Upper lobe of left lung (tissue), 6 donors: ENCODE results near the gene PCDHGC5. TPM values are rescaled to one million over a fixed set of nuclear protein-coding genes. Genes with fewer than 3 reads are reported as not detected.

Experiments
- ATAC-seq, 2 donors: fragments of 200-7000 bp; cut with Tn5 transposase; one replicate each; pipeline ENCODE4 v1.9.1; 2022; ENCODE audit warnings: mild to moderate bottlenecking in 2 of 2, moderate library complexity in 2 of 2; ENCODE audit not compliant: low FRiP score in 2 of 2
- DNase-seq, 2 donors: peaks; one replicate each; pipeline ENCODE4 v3.0.0-alpha.2; 2019 to 2020
- H3K27ac ChIP-seq, 4 donors: fragments of 200-600 bp; sonication (generic); one replicate each; pipeline ENCODE4 v1.5.1; 2016 to 2019
- H3K27me3 ChIP-seq, 4 donors: fragments of 200-600 bp; sonication (generic); one replicate each; pipeline ENCODE4 v1.5.1; 2017 to 2019
- H3K36me3 ChIP-seq, 4 donors: fragments of 200-600 bp; sonication (generic); one replicate each; pipeline ENCODE4 v1.5.1; 2016 to 2019
- H3K4me1 ChIP-seq, 4 donors: fragments of 200-600 bp; sonication (generic); one replicate each; pipeline ENCODE4 v1.5.1; 2018 to 2019
- H3K4me3 ChIP-seq, 4 donors: fragments of 200-600 bp; sonication (generic); one replicate each; pipeline ENCODE4 v1.5.1; 2017 to 2019; ENCODE audit warnings: mild to moderate bottlenecking in 2 of 4, moderate library complexity in 1 of 4
- H3K9me3 ChIP-seq, 4 donors: fragments of 200-600 bp; sonication (generic); one replicate each; pipeline ENCODE4 v1.5.1; 2018 to 2019
- EP300 ChIP-seq, 4 donors: sonication (generic); formaldehyde crosslinking; IDR thresholded peaks; one replicate each; pipeline ENCODE4 v1.5.1; 2017; ENCODE audit warnings: antibody characterized with exemption in 4 of 4, control low read depth in 2 of 4
- POLR2A ChIP-seq, 4 donors: fragments of 450-650 bp; IDR thresholded peaks; one replicate each; pipeline ENCODE4 v1.5.1; 2016 to 2017; ENCODE audit warnings: antibody characterized with exemption in 4 of 4, mild to moderate bottlenecking in 2 of 4
- POLR2AphosphoS5 ChIP-seq, 2 donors: sonication (generic); formaldehyde crosslinking; IDR thresholded peaks; one replicate each; pipeline ENCODE4 v1.5.1; 2017; ENCODE audit warnings: antibody characterized with exemption in 2 of 2
- WGBS, 2 donors: methylation state at CpG; one replicate each; pipeline ENCODE4 v1.1.5; 2017 to 2018; 5-methylcytosine and 5-hydroxymethylcytosine counted together
- total RNA-seq, 6 donors: library from RNA; depleted of rRNA in 4 of 6; stranded (reverse); fragments of >200 nt in 4 of 6; gene quantifications; one replicate each; pipeline versions ENCODE4 v1.1.0 to v1.2.1, GENCODE V29; 2016 to 2021
- TF ChIP-seq, protein P1 (sequence below), 6 experiments: fragments of 450-650 bp in 4 of 6; fragments of 200-600 bp in 2 of 6; sonication (generic) in 2 of 6; IDR thresholded peaks; one replicate each; pipeline ENCODE4 v1.5.1; 2016 to 2019; ENCODE audit warnings: antibody characterized with exemption in 6 of 6
- donor health status: DM: no; HTN: no; CAD: no; lungs with moderate emphysema.
- donor health status: DM: no; HTN: yes; CAD: no; lungs with severe emphysema.

The PCDHGC5 gene
- total RNA-seq, result 10 to 100 TPM in 1 of 6 donors, 1 to 10 TPM in 3, under 1 TPM in 2; 0.61 to 11.5 (median 1.4) TPM

DNA sequence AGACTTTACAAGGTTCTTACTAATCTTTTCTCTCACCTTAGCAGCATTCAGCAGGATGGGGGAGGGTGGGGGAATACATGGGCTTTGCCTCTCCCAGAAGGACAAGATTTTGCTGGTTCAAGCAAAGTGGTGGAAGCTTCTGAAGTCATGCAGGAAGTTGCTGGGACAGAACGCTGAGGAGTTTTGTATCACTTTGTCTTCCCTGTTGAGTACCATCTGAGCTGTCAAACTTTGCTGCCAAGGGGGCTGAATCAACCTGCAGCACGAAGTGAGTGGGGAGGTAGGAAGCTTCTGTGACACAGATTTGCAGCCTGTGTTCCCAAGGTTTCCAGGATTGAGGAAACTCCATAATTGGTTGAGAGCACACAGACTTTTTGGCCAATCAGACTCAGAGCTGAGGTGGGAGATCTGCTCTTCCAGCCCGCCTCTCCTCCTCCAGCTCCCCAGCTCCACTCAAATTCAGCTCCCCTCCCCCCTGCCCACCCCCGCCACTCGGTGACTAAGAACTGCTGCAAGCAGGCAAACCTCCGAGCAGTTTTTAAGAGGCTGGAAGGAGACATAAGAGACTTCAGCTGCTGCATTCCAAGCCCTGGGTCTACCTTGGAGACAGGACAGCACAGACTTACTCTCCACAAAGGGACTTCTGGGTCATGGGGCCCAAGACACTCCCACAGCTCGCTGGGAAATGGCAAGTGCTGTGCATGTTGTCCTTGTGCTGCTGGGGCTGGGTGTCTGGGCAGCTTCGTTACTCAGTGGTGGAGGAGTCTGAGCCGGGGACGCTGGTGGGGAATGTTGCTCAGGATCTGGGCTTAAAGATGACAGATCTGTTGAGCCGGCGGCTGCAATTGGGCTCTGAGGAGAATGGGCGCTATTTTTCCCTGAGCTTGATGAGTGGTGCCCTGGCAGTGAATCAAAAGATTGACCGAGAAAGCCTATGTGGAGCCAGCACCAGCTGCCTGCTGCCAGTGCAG, at the start of gene PCDHGC5:
Gene PCDHGC5, plus strand, starts transcription at position 491 of the 971 bp plus-strand sequence. Its CDS starts 160 bp downstream, at position 651.
- Histone ChIP-seq H3K36me3 (peaks cover 0 to 36% (median 6%) of the 10 kb centered on the region in 4 donors), H3K4me3 (no peak within 1 kb of the TSS), H3K9me3 (no peaks in the 10 kb centered on the region), H3K4me1 (peaks cover 18 to 41% (median 32%) of the 10 kb centered on the region in 4 donors), H3K27me3 (peaks cover 0 to 17% (median 4%) of the 10 kb centered on the region in 4 donors), H3K27ac (no peak within 1 kb of the TSS)
- TF ChIP-seq, protein P1, sequence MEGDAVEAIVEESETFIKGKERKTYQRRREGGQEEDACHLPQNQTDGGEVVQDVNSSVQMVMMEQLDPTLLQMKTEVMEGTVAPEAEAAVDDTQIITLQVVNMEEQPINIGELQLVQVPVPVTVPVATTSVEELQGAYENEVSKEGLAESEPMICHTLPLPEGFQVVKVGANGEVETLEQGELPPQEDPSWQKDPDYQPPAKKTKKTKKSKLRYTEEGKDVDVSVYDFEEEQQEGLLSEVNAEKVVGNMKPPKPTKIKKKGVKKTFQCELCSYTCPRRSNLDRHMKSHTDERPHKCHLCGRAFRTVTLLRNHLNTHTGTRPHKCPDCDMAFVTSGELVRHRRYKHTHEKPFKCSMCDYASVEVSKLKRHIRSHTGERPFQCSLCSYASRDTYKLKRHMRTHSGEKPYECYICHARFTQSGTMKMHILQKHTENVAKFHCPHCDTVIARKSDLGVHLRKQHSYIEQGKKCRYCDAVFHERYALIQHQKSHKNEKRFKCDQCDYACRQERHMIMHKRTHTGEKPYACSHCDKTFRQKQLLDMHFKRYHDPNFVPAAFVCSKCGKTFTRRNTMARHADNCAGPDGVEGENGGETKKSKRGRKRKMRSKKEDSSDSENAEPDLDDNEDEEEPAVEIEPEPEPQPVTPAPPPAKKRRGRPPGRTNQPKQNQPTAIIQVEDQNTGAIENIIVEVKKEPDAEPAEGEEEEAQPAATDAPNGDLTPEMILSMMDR (IDR thresholded peaks at IDR 0.05), result no peak
- no peak for TF ChIP-seq EP300 (IDR thresholded peaks at IDR 0.05)
- no peak for TF ChIP-seq POLR2AphosphoS5 (IDR thresholded peaks at IDR 0.05)
- no peak for TF ChIP-seq POLR2A (IDR thresholded peaks at IDR 0.05)
- DNase-seq (no peak), ATAC-seq (no peak)
- WGBS, 2 donors, result 53 to 61% methylated on average over 8 to 10 of the region's 14 CpGs

- Histone ChIP-seq H3K27ac (no peak overlapping the region), H3K9me3 (peaks cover 14 to 63% (median 40%) of the 10 kb centered on the region in 4 donors), H3K4me3 (no peak overlapping the region), H3K27me3 (no peaks in the 10 kb centered on the region), H3K4me1 (no peaks in the 10 kb centered on the region), H3K36me3 (no peaks in the 10 kb centered on the region)
- DNase-seq (no peak), ATAC-seq (no peak)
- TF ChIP-seq POLR2A (IDR thresholded peaks at IDR 0.05) (no peak), POLR2AphosphoS5 (IDR thresholded peaks at IDR 0.05) (no peak), EP300 (IDR thresholded peaks at IDR 0.05) (no peak)
- TF ChIP-seq, protein P1 (IDR thresholded peaks at IDR 0.05), result no peak
- WGBS, 2 donors, result 70 to 74% methylated on average over 10 of the region's 10 CpGs
These were observed 49.3 kb upstream of the PCDHGC5 start for GRCh38 chr5:141439411-141440141.

DNA sequence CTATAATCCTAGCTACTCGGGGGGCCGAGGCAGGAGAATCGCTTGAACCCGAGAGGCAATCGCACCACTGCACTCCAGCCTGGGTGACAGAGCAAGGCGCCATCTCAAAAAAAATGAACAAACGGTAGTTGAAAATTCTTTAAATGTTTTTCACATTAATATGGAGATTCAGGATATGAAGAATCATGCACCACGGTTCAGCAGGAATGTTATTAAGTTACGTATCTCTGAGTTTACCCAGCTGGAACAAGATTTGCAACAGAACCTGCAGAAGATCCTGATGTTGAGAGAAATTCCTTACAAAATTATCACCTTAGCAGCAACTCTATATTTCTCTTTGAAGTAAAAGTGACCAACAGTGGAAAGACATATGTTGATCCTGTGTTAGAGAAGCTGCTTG, 48.5 kb upstream of the PCDHGC5 start:
- Histone ChIP-seq H3K4me3 (no peak overlapping the region), H3K9me3 (peaks cover 14 to 70% (median 39%) of the 10 kb centered on the region in 4 donors), H3K4me1 (no peaks in the 10 kb centered on the region), H3K36me3 (no peaks in the 10 kb centered on the region), H3K27me3 (no peaks in the 10 kb centered on the region), H3K27ac (no peak overlapping the region)
- ATAC-seq (no peak), DNase-seq (no peak)
- 94 to 97% methylated on average over 9 of the region's 9 CpGs for WGBS, 2 donors
- no peak for TF ChIP-seq EP300 (IDR thresholded peaks at IDR 0.05)

GRCh38 chr5:141441571-141442170, 47.2 kb upstream of the PCDHGC5 start:
- no peak for ATAC-seq
- WGBS, 2 donors, result 58 to 67% methylated on average over 11 to 49 of the region's 50 CpGs
- peaks cover 4 to 64% (median 37%) of the 10 kb centered on the region in 4 donors for H3K9me3 ChIP-seq

More at GRCh38 chr5:141441571-141442170, 47.2 kb upstream of the PCDHGC5 start:
- DNase-seq, result peak in 1 of 2 donors; percentile 71
- H3K27ac ChIP-seq, result no peak overlapping the region
- no peaks in the 10 kb centered on the region for H3K4me1 ChIP-seq
- TF ChIP-seq EP300 (IDR thresholded peaks at IDR 0.05), result no peak
- TF ChIP-seq, protein P1 (IDR thresholded peaks at IDR 0.05), result no peak
- no peak for TF ChIP-seq POLR2AphosphoS5 (IDR thresholded peaks at IDR 0.05)
- no peak for TF ChIP-seq POLR2A (IDR thresholded peaks at IDR 0.05)
- H3K4me3 ChIP-seq, result no peak overlapping the region
- no peaks in the 10 kb centered on the region for H3K27me3 ChIP-seq
- H3K36me3 ChIP-seq, result no peaks in the 10 kb centered on the region
